Testis (tissue), 3 donors: ENCODE results near the gene KRTAP5-1. TPM values are rescaled to one million over a fixed set of nuclear protein-coding genes. Genes with fewer than 3 reads are reported as not detected.

ENCODE experiments used
- DNase-seq: peaks from one replicate; pipeline ENCODE4 v3.0.0-alpha.2; 2019
- H3K27ac ChIP-seq, 2 donors: fragments of 200-600 bp; sonication (generic); one replicate each; pipeline ENCODE4 v1.5.1; 2019
- H3K27me3 ChIP-seq: fragments of 200-600 bp; sonication (generic); one replicate; pipeline ENCODE4 v1.5.1; 2019
- H3K36me3 ChIP-seq: fragments of 200-600 bp; sonication (generic); one replicate; pipeline ENCODE4 v1.5.1; 2017; ENCODE audit warnings: low read depth; ENCODE audit errors: missing control alignments
- H3K4me1 ChIP-seq: fragments of 200-600 bp; sonication (generic); one replicate; pipeline ENCODE4 v1.5.1; 2019
- H3K4me3 ChIP-seq, 2 donors: fragments of 200-600 bp; sonication (generic); one replicate each; pipeline ENCODE4 v1.5.1; 2017 to 2019
- H3K9me3 ChIP-seq: fragments of 200-600 bp; sonication (generic); one replicate; pipeline ENCODE4 v1.5.1; 2017
- CTCF ChIP-seq, 3 experiments: fragments of 450-650 bp in 2 of 3; fragments of 200-600 bp in 1 of 3; sonication (generic) in 1 of 3; IDR thresholded peaks; one replicate each; pipeline ENCODE4 v1.5.1; 2016 to 2019; ENCODE audit warnings: antibody characterized with exemption in 3 of 3, mild to moderate bottlenecking in 2 of 3, moderate library complexity in 1 of 3
- POLR2A ChIP-seq: fragments of 450-650 bp; IDR thresholded peaks from one replicate; pipeline ENCODE4 v1.6.1; 2017; ENCODE audit warnings: antibody characterized with exemption, mild to moderate bottlenecking, moderate library complexity
- WGBS, 2 donors: methylation state at CpG; one replicate each; pipeline ENCODE4 v1.1.5; 2018; 5-methylcytosine and 5-hydroxymethylcytosine counted together
- intact Hi-C: fragments of 100-400 bp; cut with DNase I; formaldehyde crosslinking; loops from one replicate; pipeline ENCODE4 v1.15.1; 2023; ENCODE audit warnings: low total_unique reads
- polyA plus RNA-seq: library from polyadenylated mRNA; stranded (reverse); fragments of 350-450 nt; fragmentation: Illumina TruSeq; extraction: RNeasy Lipid Tissue Mini Kit (QIAGEN cat#74804); gene quantifications from one replicate; pipeline ENCODE4 v1.2.3, GENCODE V29; 2014; ENCODE audit warnings: low read depth, low replicate concordance; ENCODE audit not compliant: insufficient read depth
- total RNA-seq, 2 donors: library from RNA; depleted of rRNA; stranded (reverse); fragments of >200 nt; gene quantifications; one replicate each; pipeline ENCODE4 v1.2.3, GENCODE V29; 2016

Gene KRTAP5-1
- total and polyA plus RNA-seq, 3 donors from 2014 or later, result not detected

GRCh38 chr11:1541474-1542204, 43.4 kb downstream of the KRTAP5-1 start:
- intact Hi-C loops, result no loop called here
- H3K4me1 ChIP-seq, result no peaks in the 10 kb centered on the region
- no peak for DNase-seq
- H3K4me3 ChIP-seq, result no peak overlapping the region
- 78 to 85% methylated on average over 8 to 22 of the region's 22 CpGs for WGBS, 2 donors
- H3K27ac ChIP-seq, result no peak overlapping the region
- H3K36me3 ChIP-seq, result no peaks in the 10 kb centered on the region
- TF ChIP-seq CTCF (IDR thresholded peaks at IDR 0.05) (no peak), POLR2A (no peak)
- no peaks in the 10 kb centered on the region for H3K27me3 ChIP-seq
- no peaks in the 10 kb centered on the region for H3K9me3 ChIP-seq

GRCh38 chr11:1540074-1540473, 45.0 kb downstream of the KRTAP5-1 start:
- H3K9me3 ChIP-seq, result no peaks in the 10 kb centered on the region
- 89 to 90% methylated on average over 6 of the region's 6 CpGs for WGBS, 2 donors
- intact Hi-C loops, result no loop called here
- TF ChIP-seq CTCF (IDR thresholded peaks at IDR 0.05) (no peak), POLR2A (no peak)
- H3K4me1 ChIP-seq, result no peaks in the 10 kb centered on the region
- DNase-seq, result no peak
- H3K27me3 ChIP-seq, result no peaks in the 10 kb centered on the region
- H3K36me3 ChIP-seq, result no peaks in the 10 kb centered on the region
- no peak overlapping the region for H3K27ac ChIP-seq
- no peak overlapping the region for H3K4me3 ChIP-seq

- Histone ChIP-seq H3K27me3 (no peaks in the 10 kb centered on the region), H3K27ac (no peak overlapping the region), H3K9me3 (no peaks in the 10 kb centered on the region), H3K4me3 (no peak overlapping the region), H3K36me3 (no peaks in the 10 kb centered on the region), H3K4me1 (no peaks in the 10 kb centered on the region)
- no peak for DNase-seq
- 85 to 88% methylated on average over 5 of the region's 5 CpGs for WGBS, 2 donors
- intact Hi-C loops, result no loop called here
- TF ChIP-seq CTCF (IDR thresholded peaks at IDR 0.05) (no peak), POLR2A (no peak)
These were observed 46.9 kb downstream of the KRTAP5-1 start for GRCh38 chr11:1538153-1538552.

GRCh38 chr11:1536065-1536843, 48.8 kb downstream of the KRTAP5-1 start:
- Histone ChIP-seq H3K9me3 (no peaks in the 10 kb centered on the region), H3K27ac (no peak overlapping the region), H3K36me3 (no peaks in the 10 kb centered on the region), H3K27me3 (no peaks in the 10 kb centered on the region), H3K4me3 (no peak overlapping the region), H3K4me1 (peaks cover 4% of the 10 kb centered on the region)
- DNase-seq, result no peak
- TF ChIP-seq CTCF (IDR thresholded peaks at IDR 0.05), result no peak
- no peak for TF ChIP-seq POLR2A
- 78 to 84% methylated on average over 16 of the region's 16 CpGs for WGBS, 2 donors
- intact Hi-C loops, result no loop called here
